Esophagus mucosa (tissue), 1 donor: ENCODE measurements around the gene FMNL1. TPM values are rescaled to one million over a fixed set of nuclear protein-coding genes. Genes with fewer than 3 reads are reported as not detected.
A peak's percentile ranks its signal among the peaks of the same experiment; 100 is the strongest.

Experiments used
- ATAC-seq: fragments of 200-7000 bp; cut with Tn5 transposase; one replicate; pipeline ENCODE4 v1.9.1; 2020
- total RNA-seq: library from RNA; stranded (reverse); gene quantifications from one replicate; pipeline ENCODE4 v1.2.4, GENCODE V29; 2023
- donor health status: DM: yes; HTN: yes; CAD: no.

FMNL1 gene
- total RNA-seq, 1 donor from 2014 or later = 2.6 TPM

GRCh38 chr17:45284176-45285140, 62.8 kb downstream of the FMNL1 start:
- peak; percentile 83 for ATAC-seq

DNA sequence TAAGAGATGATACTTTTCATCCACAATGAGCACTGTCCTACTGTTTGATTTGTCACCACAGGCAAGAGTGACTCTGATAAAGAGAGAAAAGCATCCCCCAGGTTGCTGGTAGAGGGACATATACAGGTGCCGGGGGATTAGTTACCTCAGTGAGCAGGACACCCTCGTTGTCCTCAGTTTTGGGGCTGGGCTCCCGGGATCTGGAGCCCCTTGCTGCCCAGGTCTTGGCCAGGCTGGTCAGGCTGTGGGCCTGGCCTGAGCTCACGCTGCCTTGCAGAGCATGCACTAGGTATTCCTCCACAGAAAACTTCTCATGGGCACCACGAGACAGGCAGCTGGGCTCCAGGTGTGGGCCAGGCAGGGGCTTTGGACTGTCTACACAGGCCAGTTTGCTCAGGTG, 64.6 kb downstream of the FMNL1 start:
- no peak for ATAC-seq

DNA sequence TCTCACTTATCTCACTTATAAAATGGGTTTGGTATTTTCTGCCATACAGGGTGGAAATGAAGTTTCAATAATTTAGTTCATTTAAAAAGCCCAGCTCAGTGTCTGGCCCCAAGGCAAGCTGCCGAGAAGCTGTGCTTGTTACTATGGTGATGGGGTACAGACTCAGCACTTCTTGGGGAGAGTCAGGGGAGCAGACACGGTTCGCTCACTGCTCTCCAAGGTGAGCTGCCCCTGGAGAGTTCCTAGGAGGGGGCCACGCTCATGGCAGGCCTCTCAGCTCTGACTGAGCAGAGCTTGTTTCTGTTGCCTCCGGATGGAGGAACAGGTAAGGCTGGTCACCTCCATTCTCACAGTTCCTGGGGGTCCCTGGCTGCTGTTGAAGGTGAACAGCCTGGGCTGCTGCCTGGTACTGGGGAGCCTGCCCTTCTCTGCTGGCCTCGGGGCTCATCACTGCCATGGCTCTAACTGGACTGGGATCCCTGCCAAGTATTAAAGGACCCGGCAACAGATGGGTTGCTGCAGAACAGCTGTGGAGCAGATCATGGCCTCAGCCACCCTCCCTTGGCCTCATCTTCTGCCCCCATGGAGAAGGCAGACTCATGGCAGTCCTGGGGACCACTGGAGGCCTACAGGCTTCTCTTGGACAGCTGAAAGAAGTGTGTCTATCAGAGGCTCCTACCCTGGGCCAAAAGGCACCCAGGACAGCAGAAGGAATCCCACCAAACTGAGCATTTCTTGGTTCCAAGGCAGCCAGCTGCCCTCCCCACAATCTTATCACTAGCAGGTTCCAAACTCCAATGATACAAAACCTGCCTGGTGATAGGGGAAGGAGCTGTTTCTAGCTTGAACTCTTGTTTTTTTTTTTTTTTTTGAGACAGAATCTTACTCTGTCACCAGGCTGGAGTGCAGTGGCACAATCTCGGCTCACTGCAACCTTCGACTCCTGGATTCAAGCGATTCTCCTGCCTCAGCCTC, 66.1 kb downstream of the FMNL1 start:
- no peak for ATAC-seq

GRCh38 chr17:45288825-45289224, 67.1 kb downstream of the FMNL1 start:
- no peak for ATAC-seq

GRCh38 chr17:45289301-45290268, 67.9 kb downstream of the FMNL1 start:
- peak; percentile 59 for ATAC-seq

DNA sequence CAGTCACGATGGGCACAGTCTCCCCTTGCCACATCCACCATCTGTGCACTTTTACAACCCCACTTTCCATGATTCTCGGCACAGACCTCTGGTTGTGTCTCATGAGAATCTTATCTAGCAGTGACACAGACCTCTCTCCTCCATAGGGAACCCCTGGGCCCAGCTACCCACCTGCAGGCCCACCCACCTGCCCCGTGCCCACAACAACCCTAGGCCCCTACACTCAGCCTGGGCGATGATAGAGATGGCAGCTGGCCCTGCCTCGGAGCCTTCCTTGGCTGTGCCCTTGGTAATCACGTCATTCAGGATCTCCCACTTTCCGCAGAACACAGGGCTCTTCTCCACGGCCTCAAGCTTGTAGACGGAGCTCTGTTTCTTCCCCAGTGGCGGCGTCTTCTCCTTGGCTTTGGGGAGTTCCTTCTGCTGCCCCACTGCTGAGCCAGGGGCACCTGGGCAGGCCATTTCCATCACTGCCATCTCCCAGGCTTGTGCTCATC, 68.6 kb downstream of the FMNL1 start:
- ATAC-seq = no peak

- no peak for ATAC-seq
Observed at GRCh38 chr17:45291171-45291805, 69.6 kb downstream of the FMNL1 start.

DNA sequence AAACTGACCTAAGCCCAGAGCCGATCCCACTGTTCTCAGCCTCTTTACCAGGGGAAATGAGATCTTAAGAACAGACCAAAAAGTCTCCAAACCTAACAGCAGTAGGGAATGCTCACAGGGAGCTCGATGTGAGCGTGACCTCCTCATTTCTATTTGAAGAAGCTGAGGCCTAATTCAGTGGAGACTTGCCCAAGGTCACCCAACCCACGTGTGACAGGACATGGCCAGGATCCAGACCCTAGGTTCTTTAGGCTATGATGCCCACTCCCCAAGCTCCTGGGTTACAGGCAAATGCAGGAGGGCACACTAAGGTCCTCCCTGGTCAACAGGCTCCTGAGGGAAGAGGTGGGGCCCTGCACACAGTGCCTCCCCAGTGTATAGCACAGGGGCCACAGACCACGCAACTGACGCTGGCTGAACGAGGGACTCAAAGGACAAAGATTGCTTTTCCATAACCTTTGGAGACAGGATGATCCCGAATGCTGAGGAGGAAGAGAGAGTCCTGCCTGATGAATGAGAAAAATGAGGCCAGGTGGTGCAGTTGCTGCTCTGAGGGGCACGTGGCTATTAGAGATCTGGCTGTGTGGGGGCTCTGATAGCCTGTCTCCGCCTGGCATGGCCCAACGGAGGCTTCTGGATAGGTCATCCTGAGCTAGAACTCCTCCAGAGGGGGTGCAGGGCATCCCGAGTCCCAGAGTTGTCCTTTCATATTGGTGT, 71.2 kb downstream of the FMNL1 start:
- ATAC-seq = no peak

- peak; percentile 72 for ATAC-seq
Observed at GRCh38 chr17:45293413-45294211, 71.9 kb downstream of the FMNL1 start.

DNA sequence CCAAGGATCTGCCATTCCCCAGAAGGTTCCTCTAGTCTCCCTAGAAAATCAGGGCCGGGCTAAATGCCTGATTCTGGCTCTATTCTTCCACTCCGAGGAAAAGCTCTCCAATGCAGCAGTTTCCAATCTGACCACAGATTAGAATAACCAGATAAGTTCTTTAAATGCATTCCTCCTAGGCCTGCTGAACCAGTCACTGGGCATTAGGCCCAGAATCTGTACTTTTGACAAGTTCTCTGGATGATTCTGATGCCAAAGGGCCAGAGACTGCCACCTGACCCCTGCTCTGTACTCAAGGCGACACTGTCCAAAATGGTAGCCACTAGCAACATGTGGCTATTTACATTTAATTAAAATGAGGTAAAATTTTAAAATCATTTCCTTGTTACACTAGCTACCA, 72.8 kb downstream of the FMNL1 start:
- no peak for ATAC-seq

DNA sequence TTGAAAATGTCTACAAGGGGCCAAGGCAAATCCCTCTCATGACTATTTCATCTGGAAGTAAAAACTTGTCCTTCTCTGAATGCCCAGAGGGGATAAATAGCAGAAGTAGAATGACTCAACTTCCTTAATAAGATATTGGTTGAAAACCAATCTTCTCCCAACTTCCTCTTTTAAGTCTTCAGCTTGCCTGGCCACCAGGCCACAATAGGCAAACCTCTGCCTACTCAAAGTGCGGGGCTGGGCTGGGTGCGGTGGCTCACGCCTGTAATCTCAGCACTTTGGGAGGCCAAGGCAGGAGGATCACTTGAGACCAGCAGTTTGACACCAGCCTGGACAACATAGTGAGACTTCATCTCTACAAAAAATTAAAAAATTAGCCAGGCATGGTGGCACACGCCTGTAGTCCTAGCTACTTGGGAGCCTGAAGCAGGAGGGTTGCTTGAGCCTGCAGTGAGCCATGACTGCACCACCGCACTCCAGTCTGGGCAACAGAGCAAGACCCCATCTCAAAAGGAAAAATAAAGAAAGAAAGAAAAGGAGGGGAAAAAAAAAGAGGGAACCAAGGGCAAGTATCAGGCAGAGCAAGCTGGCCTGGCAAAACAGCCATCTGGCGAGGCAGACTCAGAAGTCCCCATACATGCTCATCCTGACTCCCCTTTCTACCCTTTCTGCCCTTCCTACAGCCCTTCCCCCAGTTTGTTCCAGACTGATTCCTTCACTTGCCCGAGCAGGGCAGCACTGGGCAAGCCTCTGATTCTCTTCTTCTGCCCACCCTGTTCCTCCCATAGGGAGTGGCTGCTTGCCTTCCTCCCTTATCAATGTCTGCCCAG, 74.5 kb downstream of the FMNL1 start:
- peak; percentile 5 for ATAC-seq

DNA sequence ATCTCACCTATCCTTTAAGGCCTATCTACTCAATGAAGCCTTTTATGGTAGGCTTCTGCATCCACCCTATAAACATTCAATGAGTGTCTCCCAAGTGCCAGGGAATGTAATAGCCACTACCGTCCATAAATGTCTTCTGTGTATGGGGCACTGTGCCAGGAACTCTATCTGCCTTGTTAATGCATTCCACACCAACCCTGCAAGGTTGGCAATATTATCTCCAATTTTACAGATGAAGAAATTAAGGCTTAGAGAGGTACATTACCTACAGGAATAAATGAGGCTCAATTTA, 75.1 kb downstream of the FMNL1 start:
- no peak for ATAC-seq

Other genes with a start within 250 kb of the FMNL1 start
- gene DCAKD, start 170.3 kb upstream of the FMNL1 start, total RNA-seq = 19.5 TPM
- gene NMT1, start 160.6 kb upstream of the FMNL1 start, total RNA-seq = 63.0 TPM
- gene PLCD3, start 89.4 kb upstream of the FMNL1 start, total RNA-seq = 34.2 TPM
- 3.5 TPM for gene ACBD4, start 86.2 kb upstream of the FMNL1 start, total RNA-seq
- 22.6 TPM for gene HEXIM1, start 73.4 kb upstream of the FMNL1 start, total RNA-seq
- 4.7 TPM for gene HEXIM2, start 60.0 kb upstream of the FMNL1 start, total RNA-seq
- gene SPATA32, start 40.2 kb downstream of the FMNL1 start, total RNA-seq = 0.24 TPM
- gene MAP3K14, start 95.1 kb downstream of the FMNL1 start, total RNA-seq = 6.3 TPM
- 69.0 TPM for gene ARHGAP27, start 211.0 kb downstream of the FMNL1 start, total RNA-seq